Measurements from ENCODE around the gene DDAH1.
"Not testable (repeated sequence)": the region's sequence is repeated elsewhere in the genome, so short reads cannot be mapped to it uniquely, and the experiment has no call there.

DDAH1 gene

GRCh38 chr1:85359874-85360721, 104.9 kb downstream of the DDAH1 start:
- DNase-seq (ENCODE audit: low spot score): no peak

GRCh38 chr1:85358702-85359438, 106.1 kb downstream of the DDAH1 start:
- DNase-seq (ENCODE audit: low spot score): no peak

- DNase-seq (ENCODE audit: low spot score): no peak
Measured at GRCh38 chr1:85357817-85358216, 107.1 kb downstream of the DDAH1 start.

- DNase-seq (ENCODE audit: low spot score): no peak
Measured at GRCh38 chr1:85356130-85356529, 108.8 kb downstream of the DDAH1 start.

- no peak for DNase-seq (ENCODE audit: low spot score)
Measured at GRCh38 chr1:85352055-85352454, 112.9 kb downstream of the DDAH1 start.

- DNase-seq (ENCODE audit: low spot score): no peak
Measured at GRCh38 chr1:85351202-85351828, 113.6 kb downstream of the DDAH1 start.

- DNase-seq (ENCODE audit: low spot score): no peak
Measured at GRCh38 chr1:85349224-85349623, 115.7 kb downstream of the DDAH1 start.

- DNase-seq (ENCODE audit: low spot score): no peak
Measured at GRCh38 chr1:85347908-85348307, 117.1 kb downstream of the DDAH1 start.

GRCh38 chr1:85347275-85347674, 117.7 kb downstream of the DDAH1 start:
- DNase-seq (ENCODE audit: low spot score): not testable (repeated sequence)

- DNase-seq (ENCODE audit: low spot score): no peak
Measured at GRCh38 chr1:85344256-85344694, 120.7 kb downstream of the DDAH1 start.

- no peak for DNase-seq (ENCODE audit: low spot score)
Measured at GRCh38 chr1:85343612-85344255, 121.2 kb downstream of the DDAH1 start.

- no peak for DNase-seq (ENCODE audit: low spot score)
Measured at GRCh38 chr1:85343213-85343611, 121.7 kb downstream of the DDAH1 start.

- no peak for DNase-seq (ENCODE audit: low spot score)
Measured at GRCh38 chr1:85342207-85342606, 122.8 kb downstream of the DDAH1 start.

GRCh38 chr1:85340427-85340826, 124.5 kb downstream of the DDAH1 start:
- DNase-seq (ENCODE audit: low spot score): no peak

- no peak for DNase-seq (ENCODE audit: low spot score)
Measured at GRCh38 chr1:85339656-85340399, 125.1 kb downstream of the DDAH1 start.

- no peak for DNase-seq (ENCODE audit: low spot score)
Measured at GRCh38 chr1:85339089-85339488, 125.9 kb downstream of the DDAH1 start.

GRCh38 chr1:85334962-85335361, 130.0 kb downstream of the DDAH1 start:
- no peak for DNase-seq (ENCODE audit: low spot score)

GRCh38 chr1:85333186-85333585, 131.8 kb downstream of the DDAH1 start:
- no peak for DNase-seq (ENCODE audit: low spot score)

- no peak for DNase-seq (ENCODE audit: low spot score)
Measured at GRCh38 chr1:85332575-85332974, 132.4 kb downstream of the DDAH1 start.

GRCh38 chr1:85330711-85331290, 134.2 kb downstream of the DDAH1 start:
- no peak for DNase-seq (ENCODE audit: low spot score)

GRCh38 chr1:85330214-85330631, 134.7 kb downstream of the DDAH1 start:
- DNase-seq (ENCODE audit: low spot score): no peak
